ENCODE measurements around the gene NQO2. TPM values are rescaled to one million over a fixed set of nuclear protein-coding genes. Genes with fewer than 3 reads are reported as not detected.
"Not testable (repeated sequence)": the region's sequence is repeated elsewhere in the genome, so short reads cannot be mapped to it uniquely, and the experiment has no call there.

NQO2 gene
- total RNA-seq, 1 donor from 2014 or later: 9.4 TPM

GRCh38 chr6:2993755-2994317 lies 5.9 kb upstream of the NQO2 start:
- Mint-ChIP-seq H3K36me3 (ENCODE audit: low read depth, unreplicated experiment) (no peaks in the 10 kb centered on the region), H3K27me3 (ENCODE audit: low read depth, unreplicated experiment) (peaks cover 2% of the 10 kb centered on the region), H3K4me1 (ENCODE audit: low read depth, unreplicated experiment) (peaks cover 8% of the 10 kb centered on the region), H3K4me3 (ENCODE audit: unreplicated experiment) (no peak overlapping the region), H3K9me3 (ENCODE audit: unreplicated experiment) (no peaks in the 10 kb centered on the region), H3K27ac (ENCODE audit: unreplicated experiment) (no peak overlapping the region)
- no peaks in the 10 kb centered on the region for H3K9me3 ChIP-seq (ENCODE audit: insufficient read depth, low read depth, low read length)
- H4K20me1 ChIP-seq (ENCODE audit: insufficient read depth, low read length): no peaks in the 10 kb centered on the region
- no peak overlapping the region for H2AFZ ChIP-seq (ENCODE audit: low read depth, low read length)
- no peak overlapping the region for H3K4me3 ChIP-seq (ENCODE audit: insufficient read depth, low read depth, low read length)
- H3K4me2 ChIP-seq (ENCODE audit: low read length): no peak overlapping the region
- no peak for DNase-seq (ENCODE audit: low read depth)
- no peaks in the 10 kb centered on the region for H3K79me2 ChIP-seq (ENCODE audit: insufficient read depth, low read length)
- no peaks in the 10 kb centered on the region for H3K27me3 ChIP-seq (ENCODE audit: insufficient read depth, low read length)
- FAIRE-seq: no peak
- H3K27ac ChIP-seq (ENCODE audit: low read depth, low read length): no peak overlapping the region
- TF ChIP-seq EZH2 (IDR thresholded peaks at IDR 0.05; ENCODE audit: insufficient read depth, low read length) (no peak), CTCF (IDR thresholded peaks at IDR 0.05; ENCODE audit: insufficient read depth, low read depth, low read length) (no peak)
- H3K36me3 ChIP-seq (ENCODE audit: insufficient read depth, low read length): no peaks in the 10 kb centered on the region
- no peak overlapping the region for H3K9ac ChIP-seq (ENCODE audit: low read length)
- peaks cover 12% of the 10 kb centered on the region for H3K4me1 ChIP-seq (ENCODE audit: insufficient read depth, low read length)

- H3K9me3 ChIP-seq (ENCODE audit: insufficient read depth, low read depth, low read length); H3K27ac ChIP-seq (ENCODE audit: low read depth, low read length); H3K36me3 ChIP-seq (ENCODE audit: insufficient read depth, low read length); H3K79me2 ChIP-seq (ENCODE audit: insufficient read depth, low read length); DNase-seq (ENCODE audit: low read depth); H3K9me3 Mint-ChIP-seq (ENCODE audit: unreplicated experiment); H3K27me3 ChIP-seq (ENCODE audit: insufficient read depth, low read length); H4K20me1 ChIP-seq (ENCODE audit: insufficient read depth, low read length); H3K4me1 Mint-ChIP-seq (ENCODE audit: low read depth, unreplicated experiment); H3K27me3 Mint-ChIP-seq (ENCODE audit: low read depth, unreplicated experiment); H3K36me3 Mint-ChIP-seq (ENCODE audit: low read depth, unreplicated experiment): not testable (repeated sequence)
- peak overlapping the region; percentile 66 for H3K4me3 Mint-ChIP-seq (ENCODE audit: unreplicated experiment)
- FAIRE-seq: peak; percentile 94
- Histone ChIP-seq H3K4me3 (ENCODE audit: insufficient read depth, low read depth, low read length) (peak overlapping the region; percentile 62), H3K4me1 (ENCODE audit: insufficient read depth, low read length) (peaks cover 23% of the 10 kb centered on the region), H3K9ac (ENCODE audit: low read length) (peak overlapping the region; percentile 71), H3K4me2 (ENCODE audit: low read length) (peak overlapping the region; percentile 90), H2AFZ (ENCODE audit: low read depth, low read length) (peak overlapping the region; percentile 88)
- peak; percentile 34 for TF ChIP-seq CTCF (IDR thresholded peaks at IDR 0.05; ENCODE audit: insufficient read depth, low read depth, low read length)
- H3K27ac Mint-ChIP-seq (ENCODE audit: unreplicated experiment): peak overlapping the region; percentile 41
Observed at GRCh38 chr6:2998249-2998997, 1.3 kb upstream of the NQO2 start.
